Endothelial cell (in vitro differentiated cells): ENCODE results near the gene NCAPG2. TPM values are rescaled to one million over a fixed set of nuclear protein-coding genes. Genes with fewer than 3 reads are reported as not detected.
"Not testable (repeated sequence)": the region's sequence is repeated elsewhere in the genome, so short reads cannot be mapped to it uniquely, and the experiment has no call there.

Source experiments
- DNase-seq: peaks from one replicate; pipeline ENCODE4 v3.0.0; 2021; ENCODE audit warnings: low spot score
- H3K27ac Mint-ChIP-seq: one replicate; pipeline ENCODE4 v1.8.0; 2021; ENCODE audit warnings: mixed read lengths, inconsistent platforms; ENCODE audit not compliant: unreplicated experiment
- H3K27me3 Mint-ChIP-seq: one replicate; pipeline ENCODE4 v1.8.0; 2021; ENCODE audit warnings: mild to moderate bottlenecking, moderate library complexity, mixed read lengths, inconsistent platforms; ENCODE audit not compliant: unreplicated experiment
- H3K36me3 Mint-ChIP-seq: one replicate; pipeline ENCODE4 v1.8.0; 2021; ENCODE audit warnings: mild to moderate bottlenecking, low read depth, mixed read lengths, inconsistent platforms; ENCODE audit not compliant: unreplicated experiment
- H3K4me1 Mint-ChIP-seq: one replicate; pipeline ENCODE4 v1.8.0; 2021; ENCODE audit warnings: mild to moderate bottlenecking, mixed read lengths, inconsistent platforms; ENCODE audit not compliant: unreplicated experiment
- H3K4me3 Mint-ChIP-seq: one replicate; pipeline ENCODE4 v1.8.0; 2021; ENCODE audit warnings: mild to moderate bottlenecking, mixed read lengths, inconsistent platforms; ENCODE audit not compliant: unreplicated experiment
- H3K9me3 Mint-ChIP-seq: one replicate; pipeline ENCODE4 v1.8.0; 2021; ENCODE audit warnings: mixed read lengths, inconsistent platforms; ENCODE audit not compliant: unreplicated experiment
- CTCF ChIP-seq: fragments of 200-600 bp; sonication (generic); IDR thresholded peaks from one replicate; pipeline ENCODE4 v1.5.0; 2021; ENCODE audit warnings: antibody characterized with exemption; ENCODE audit not compliant: unreplicated experiment
- total RNA-seq: library from RNA; stranded (reverse); fragmentation: NEBNext Ultra II Directional; extraction: Animal tissue kit (Norgen Biotek cat#: 25700); gene quantifications from one replicate; pipeline ENCODE4 v1.2.1, GENCODE V29; 2021; ENCODE audit not compliant: unreplicated experiment

NCAPG2 gene
- total RNA-seq, 1 donor from 2014 or later = 25.6 TPM

- no peak for DNase-seq
- no peak for TF ChIP-seq CTCF
- Mint-ChIP-seq H3K9me3 (no peaks in the 10 kb centered on the region), H3K27me3 (peaks cover 6% of the 10 kb centered on the region), H3K4me3 (no peak overlapping the region), H3K4me1 (peaks cover 16% of the 10 kb centered on the region), H3K27ac (no peak overlapping the region), H3K36me3 (peaks cover 21% of the 10 kb centered on the region)
These were observed 2.4 kb downstream of the NCAPG2 start for GRCh38 chr7:158702196-158702595.

GRCh38 chr7:158700008-158700407 lies 4.6 kb downstream of the NCAPG2 start:
- Mint-ChIP-seq H3K27me3 (peaks cover 4% of the 10 kb centered on the region), H3K27ac (no peak overlapping the region), H3K36me3 (peaks cover 22% of the 10 kb centered on the region), H3K4me3 (no peak overlapping the region), H3K9me3 (no peaks in the 10 kb centered on the region), H3K4me1 (peaks cover 12% of the 10 kb centered on the region)
- TF ChIP-seq CTCF = no peak
- no peak for DNase-seq

GRCh38 chr7:158699341-158699740 lies 5.3 kb downstream of the NCAPG2 start:
- Mint-ChIP-seq H3K4me3 (no peak overlapping the region), H3K27ac (no peak overlapping the region), H3K27me3 (peaks cover 4% of the 10 kb centered on the region), H3K9me3 (no peaks in the 10 kb centered on the region), H3K4me1 (peaks cover 12% of the 10 kb centered on the region), H3K36me3 (peaks cover 27% of the 10 kb centered on the region)
- no peak for DNase-seq
- TF ChIP-seq CTCF = no peak

GRCh38 chr7:158698657-158699195 lies 5.9 kb downstream of the NCAPG2 start:
- no peak for TF ChIP-seq CTCF
- Mint-ChIP-seq H3K36me3 (peaks cover 27% of the 10 kb centered on the region), H3K9me3 (no peaks in the 10 kb centered on the region), H3K27me3 (peaks cover 4% of the 10 kb centered on the region), H3K27ac (no peak overlapping the region), H3K4me3 (no peak overlapping the region), H3K4me1 (peaks cover 12% of the 10 kb centered on the region)
- DNase-seq = no peak

GRCh38 chr7:158697597-158697996 lies 7.0 kb downstream of the NCAPG2 start:
- not testable (repeated sequence) for H3K9me3 Mint-ChIP-seq, DNase-seq, H3K27ac Mint-ChIP-seq, H3K27me3 Mint-ChIP-seq, H3K4me1 Mint-ChIP-seq, H3K4me3 Mint-ChIP-seq
- H3K36me3 Mint-ChIP-seq = peaks cover 24% of the 10 kb centered on the region
